Fibroblast of skin of abdomen (primary cell): ENCODE measurements around the gene DAAM2.

Experiments
- DNase-seq: peaks from one replicate; pipeline ENCODE4 v3.0.0-alpha.2; 2013

Gene DAAM2

GRCh38 chr6:39932386-39932910 lies 140.3 kb downstream of the DAAM2 start:
- DNase-seq, result no peak

GRCh38 chr6:39933669-39934130 lies 141.5 kb downstream of the DAAM2 start:
- DNase-seq, result no peak

GRCh38 chr6:39934131-39934757 lies 142.1 kb downstream of the DAAM2 start, which contains the start of gene MOCS1:
Gene MOCS1, minus strand, starts transcription at chr6:39934462. Its CDS starts 45 bp downstream, at chr6:39934417.
- peak; percentile 56 for DNase-seq

GRCh38 chr6:39935241-39935640 lies 143.1 kb downstream of the DAAM2 start:
- no peak for DNase-seq

- DNase-seq, result no peak
Observed at GRCh38 chr6:39936857-39937256, 144.7 kb downstream of the DAAM2 start.

- DNase-seq, result no peak
Observed at GRCh38 chr6:39937686-39938333, 145.6 kb downstream of the DAAM2 start.

GRCh38 chr6:39938773-39939654 lies 146.8 kb downstream of the DAAM2 start:
- no peak for DNase-seq

GRCh38 chr6:39941138-39941537 lies 149.0 kb downstream of the DAAM2 start:
- no peak for DNase-seq

- no peak for DNase-seq
Observed at GRCh38 chr6:39941820-39942219, 149.6 kb downstream of the DAAM2 start.

- DNase-seq, result no peak
Observed at GRCh38 chr6:39942903-39943580, 150.9 kb downstream of the DAAM2 start.

- no peak for DNase-seq
Observed at GRCh38 chr6:39945626-39946025, 153.4 kb downstream of the DAAM2 start.

GRCh38 chr6:39947611-39948068 lies 155.5 kb downstream of the DAAM2 start:
- no peak for DNase-seq

GRCh38 chr6:39948199-39948791 lies 156.1 kb downstream of the DAAM2 start:
- DNase-seq, result no peak

GRCh38 chr6:39950125-39950720 lies 158.0 kb downstream of the DAAM2 start:
- no peak for DNase-seq

- DNase-seq, result no peak
Observed at GRCh38 chr6:39951191-39951590, 159.0 kb downstream of the DAAM2 start.

- DNase-seq, result no peak
Observed at GRCh38 chr6:39951716-39952115, 159.5 kb downstream of the DAAM2 start.

GRCh38 chr6:39952167-39952566 lies 160.0 kb downstream of the DAAM2 start:
- peak; percentile 48 for DNase-seq

GRCh38 chr6:39953076-39953618 lies 161.0 kb downstream of the DAAM2 start:
- no peak for DNase-seq
